UCSD-AML1 (cell line): ENCODE results near the gene SRRM4.

Experiments used
- DNase-seq: peaks from one replicate; lab custom pipeline; 2025; ENCODE audit not compliant: unreplicated experiment; lab: John Stamatoyannopoulos, UW

Gene SRRM4

GRCh38 chr12:119117936-119118335, 136.6 kb downstream of the SRRM4 start:
- no peak for DNase-seq

GRCh38 chr12:119118625-119119024, 137.3 kb downstream of the SRRM4 start:
- no peak for DNase-seq

- DNase-seq, result no peak
These were observed 140.7 kb downstream of the SRRM4 start for GRCh38 chr12:119122047-119122446.

- DNase-seq, result no peak
These were observed 141.4 kb downstream of the SRRM4 start for GRCh38 chr12:119122751-119123150.

- no peak for DNase-seq
These were observed 147.2 kb downstream of the SRRM4 start for GRCh38 chr12:119128527-119128926.

GRCh38 chr12:119129827-119130434, 148.6 kb downstream of the SRRM4 start:
- no peak for DNase-seq

GRCh38 chr12:119130523-119130922, 149.2 kb downstream of the SRRM4 start:
- no peak for DNase-seq

GRCh38 chr12:119134284-119135072, 153.1 kb downstream of the SRRM4 start:
- peak; percentile 54 for DNase-seq

GRCh38 chr12:119136811-119137410, 155.6 kb downstream of the SRRM4 start:
- DNase-seq, result no peak

GRCh38 chr12:119139448-119139847, 158.1 kb downstream of the SRRM4 start:
- no peak for DNase-seq

GRCh38 chr12:119145367-119145766, 164.0 kb downstream of the SRRM4 start:
- DNase-seq, result no peak

GRCh38 chr12:119147847-119148448, 166.6 kb downstream of the SRRM4 start:
- DNase-seq, result no peak

GRCh38 chr12:119149270-119149669, 167.9 kb downstream of the SRRM4 start:
- no peak for DNase-seq

GRCh38 chr12:119151445-119152026, 170.2 kb downstream of the SRRM4 start:
- DNase-seq, result no peak

GRCh38 chr12:119153477-119154434, 172.4 kb downstream of the SRRM4 start:
- peak; percentile 27 for DNase-seq

- no peak for DNase-seq
These were observed 173.1 kb downstream of the SRRM4 start for GRCh38 chr12:119154435-119154818.

GRCh38 chr12:119156401-119157044, 175.2 kb downstream of the SRRM4 start:
- no peak for DNase-seq

GRCh38 chr12:119157528-119157927, 176.2 kb downstream of the SRRM4 start:
- DNase-seq, result no peak

GRCh38 chr12:119157978-119158377, 176.6 kb downstream of the SRRM4 start:
- DNase-seq, result no peak

GRCh38 chr12:119158402-119158801, 177.1 kb downstream of the SRRM4 start:
- no peak for DNase-seq
